ENCODE results near the gene FSD2. TPM values are rescaled to one million over a fixed set of nuclear protein-coding genes. Genes with fewer than 3 reads are reported as not detected.
A peak's percentile ranks its signal among the peaks of the same experiment; 100 is the strongest.

The FSD2 gene
- total RNA-seq, 2 donors from 2014 or later: not detected

GRCh38 chr15:82840166-82840565 lies 34.3 kb upstream of the FSD2 start:
- no peak overlapping the region for H3K4me3 Mint-ChIP-seq
- Histone ChIP-seq H3K36me3 (ENCODE audit: control insufficient read depth, insufficient read depth, low read length) (peaks cover 29% of the 10 kb centered on the region), H3K9me3 (ENCODE audit: control insufficient read depth, low read length) (no peaks in the 10 kb centered on the region), H3K4me1 (ENCODE audit: control insufficient read depth, insufficient read depth, low read length) (peaks cover 4% of the 10 kb centered on the region), H3K27me3 (ENCODE audit: control insufficient read depth, insufficient read depth, low read length, poor library complexity, severe bottlenecking) (no peaks in the 10 kb centered on the region), H3K9ac (ENCODE audit: extremely low read depth, low read length, poor library complexity, severe bottlenecking) (no peak overlapping the region), H3K27ac (ENCODE audit: low read depth, low read length) (no peak overlapping the region), H3K4me3 (ENCODE audit: low read length) (no peak overlapping the region)
- H3K27ac Mint-ChIP-seq: no peak overlapping the region
- WGBS, 2 experiments (ENCODE audit: insufficient coverage in 1 of 2, insufficient read length in 1 of 2): 96 to 97% methylated on average over 3 to 4 of the region's 4 CpGs
- peaks cover 4% of the 10 kb centered on the region for H3K9me3 Mint-ChIP-seq
- TF ChIP-seq CTCF (conservative IDR thresholded peaks at IDR 0.05): no peak
- H3K4me1 Mint-ChIP-seq: no peaks in the 10 kb centered on the region
- H3K27me3 Mint-ChIP-seq (ENCODE audit: insufficient read depth): no peaks in the 10 kb centered on the region
- H3K36me3 Mint-ChIP-seq (ENCODE audit: low read depth): peaks cover 45% of the 10 kb centered on the region
- no peak for DNase-seq

- no peaks in the 10 kb centered on the region for H3K27me3 ChIP-seq (ENCODE audit: control insufficient read depth, insufficient read depth, low read length, poor library complexity, severe bottlenecking)
- peaks cover 38% of the 10 kb centered on the region for H3K36me3 ChIP-seq (ENCODE audit: control insufficient read depth, insufficient read depth, low read length)
- Mint-ChIP-seq H3K27ac (peak overlapping the region; percentile 52), H3K4me3 (no peak overlapping the region), H3K27me3 (ENCODE audit: insufficient read depth) (no peaks in the 10 kb centered on the region), H3K4me1 (no peaks in the 10 kb centered on the region), H3K36me3 (ENCODE audit: low read depth) (peaks cover 49% of the 10 kb centered on the region), H3K9me3 (peaks cover 4% of the 10 kb centered on the region)
- no peak for TF ChIP-seq CTCF (conservative IDR thresholded peaks at IDR 0.05)
- no peak for DNase-seq
- H3K27ac ChIP-seq (ENCODE audit: low read depth, low read length): no peak overlapping the region
- H3K4me3 ChIP-seq (ENCODE audit: low read length): no peak overlapping the region
- H3K9ac ChIP-seq (ENCODE audit: extremely low read depth, low read length, poor library complexity, severe bottlenecking): no peak overlapping the region
- peaks cover 4% of the 10 kb centered on the region for H3K4me1 ChIP-seq (ENCODE audit: control insufficient read depth, insufficient read depth, low read length)
- no peaks in the 10 kb centered on the region for H3K9me3 ChIP-seq (ENCODE audit: control insufficient read depth, low read length)
Observed at GRCh38 chr15:82839136-82839535, 33.3 kb upstream of the FSD2 start.

GRCh38 chr15:82838096-82838735 lies 32.3 kb upstream of the FSD2 start:
- H3K27me3 ChIP-seq (ENCODE audit: control insufficient read depth, insufficient read depth, low read length, poor library complexity, severe bottlenecking): no peaks in the 10 kb centered on the region
- H3K27ac Mint-ChIP-seq: no peak overlapping the region
- H3K36me3 ChIP-seq (ENCODE audit: control insufficient read depth, insufficient read depth, low read length): peaks cover 38% of the 10 kb centered on the region
- H3K4me3 Mint-ChIP-seq: no peak overlapping the region
- no peak overlapping the region for H3K4me3 ChIP-seq (ENCODE audit: low read length)
- no peaks in the 10 kb centered on the region for H3K4me1 Mint-ChIP-seq
- no peaks in the 10 kb centered on the region for H3K9me3 Mint-ChIP-seq
- H3K27me3 Mint-ChIP-seq (ENCODE audit: insufficient read depth): no peaks in the 10 kb centered on the region
- no peak for DNase-seq
- WGBS, 2 experiments (ENCODE audit: insufficient coverage in 1 of 2, insufficient read length in 1 of 2): 95 to 96% methylated on average over 14 of the region's 14 CpGs
- H3K9me3 ChIP-seq (ENCODE audit: control insufficient read depth, low read length): no peaks in the 10 kb centered on the region
- H3K36me3 Mint-ChIP-seq (ENCODE audit: low read depth): peaks cover 52% of the 10 kb centered on the region
- no peak overlapping the region for H3K27ac ChIP-seq (ENCODE audit: low read depth, low read length)
- no peak overlapping the region for H3K9ac ChIP-seq (ENCODE audit: extremely low read depth, low read length, poor library complexity, severe bottlenecking)
- no peak for TF ChIP-seq CTCF (conservative IDR thresholded peaks at IDR 0.05)
- H3K4me1 ChIP-seq (ENCODE audit: control insufficient read depth, insufficient read depth, low read length): peaks cover 4% of the 10 kb centered on the region

Data from endodermal cell (in vitro differentiated cells).